ENCODE measurements around the gene DNER. TPM values are rescaled to one million over a fixed set of nuclear protein-coding genes. Genes with fewer than 3 reads are reported as not detected.
A peak's percentile ranks its signal among the peaks of the same experiment; 100 is the strongest.

Gene DNER
- total and polyA plus RNA-seq, 2 of the 4 experiments (the other 2 are of a cell fraction): under 0.01 to 0.14 TPM

DNA sequence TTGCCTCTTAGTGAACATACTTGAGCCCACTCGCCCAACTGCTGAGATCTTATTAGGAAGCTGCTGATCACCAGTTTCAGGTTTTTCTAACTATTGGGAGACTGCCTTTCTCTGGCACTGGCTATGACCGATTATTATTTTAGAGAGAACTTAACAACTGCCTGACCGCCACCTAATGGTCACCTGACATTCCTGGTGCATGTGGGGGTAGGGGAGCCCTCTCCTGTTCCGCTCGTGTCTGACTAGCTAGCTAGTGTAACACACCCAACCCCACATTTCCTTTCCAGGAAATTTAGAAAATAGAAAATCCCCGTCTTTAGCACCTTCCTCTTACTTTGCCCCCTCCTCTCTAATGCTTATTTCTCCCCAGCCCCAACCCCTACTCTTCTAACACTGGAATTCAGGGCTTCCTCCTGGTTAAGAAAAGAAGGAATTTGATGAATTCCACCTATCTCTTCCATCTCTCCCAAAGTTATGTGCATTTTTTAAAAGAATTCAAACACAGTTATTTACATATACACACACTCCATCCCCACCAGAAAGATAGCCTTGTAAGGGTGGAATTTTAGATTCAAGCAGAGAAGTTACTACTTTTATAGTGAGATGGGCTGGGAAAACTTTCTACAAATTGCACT is 19.4 kb upstream of the DNER start:
- H3K9me3 ChIP-seq (ENCODE audit: control insufficient read depth, insufficient read depth, low read length): no peaks in the 10 kb centered on the region; the same call in 1 of the 2 replicates
- no peak overlapping the region for H3K27ac ChIP-seq (ENCODE audit: insufficient read depth, low read length)
- H3K36me3 ChIP-seq (ENCODE audit: control insufficient read depth, insufficient read depth, low read length): no peaks in the 10 kb centered on the region
- no peaks in the 10 kb centered on the region for H4K20me1 ChIP-seq (ENCODE audit: insufficient read depth, low read length)
- no peak overlapping the region for H3K9ac ChIP-seq (ENCODE audit: low read depth, low read length)
- H3K4me2 ChIP-seq (ENCODE audit: low read depth, low read length): no peak overlapping the region
- in situ Hi-C loops (cut with MboI; ENCODE audit: low sequenced_read_pairs): no loop called here
- no peaks in the 10 kb centered on the region for H3K9me1 ChIP-seq (ENCODE audit: insufficient read depth, low read length)
- H3K4me1 ChIP-seq (ENCODE audit: control insufficient read depth, insufficient read depth, low read length): no peaks in the 10 kb centered on the region
- no TSS peak for BruUV-seq (replicated peaks)
- H3K27me3 ChIP-seq (ENCODE audit: control insufficient read depth, insufficient read depth, low read length): no peaks in the 10 kb centered on the region
- DNase-seq: no peak
- ATAC-seq (ENCODE audit: low read depth): peak; percentile 62
- no peak overlapping the region for H3K14ac ChIP-seq (replicated peaks; ENCODE audit: low read depth, low read length)
- 63% methylated on average over 1 of the region's 6 CpGs; no CpG with 5 or more reads in 1 of the 2 experiments for WGBS, 2 experiments (ENCODE audit: extremely low coverage in 2 of 2, insufficient read length in 1 of 2)
- H2AFZ ChIP-seq (replicated peaks; ENCODE audit: low read length, poor library complexity): no peak overlapping the region
- no peak overlapping the region for H2AK9ac ChIP-seq (replicated peaks; ENCODE audit: low read depth, low read length, poor library complexity)
- H3K4ac ChIP-seq (ENCODE audit: low read depth, low read length): no peak overlapping the region
- POLR2A ChIA-PET (ENCODE audit: unreplicated experiment): no interaction called here
- CTCF ChIA-PET: no interaction called here
- dilution Hi-C loops (cut with HindIII; ENCODE audit: low sequenced_read_pairs, unreplicated experiment): no loop called here
- intact Hi-C loops (cut with micrococcal nuclease): no loop called here
- no peak overlapping the region for H4K91ac ChIP-seq (ENCODE audit: insufficient read depth, low read depth, low read length)
- TF ChIP-seq SMC3 (IDR thresholded peaks at IDR 0.05; ENCODE audit: low read depth, low read length): no peak
- TF ChIP-seq, protein P1, sequence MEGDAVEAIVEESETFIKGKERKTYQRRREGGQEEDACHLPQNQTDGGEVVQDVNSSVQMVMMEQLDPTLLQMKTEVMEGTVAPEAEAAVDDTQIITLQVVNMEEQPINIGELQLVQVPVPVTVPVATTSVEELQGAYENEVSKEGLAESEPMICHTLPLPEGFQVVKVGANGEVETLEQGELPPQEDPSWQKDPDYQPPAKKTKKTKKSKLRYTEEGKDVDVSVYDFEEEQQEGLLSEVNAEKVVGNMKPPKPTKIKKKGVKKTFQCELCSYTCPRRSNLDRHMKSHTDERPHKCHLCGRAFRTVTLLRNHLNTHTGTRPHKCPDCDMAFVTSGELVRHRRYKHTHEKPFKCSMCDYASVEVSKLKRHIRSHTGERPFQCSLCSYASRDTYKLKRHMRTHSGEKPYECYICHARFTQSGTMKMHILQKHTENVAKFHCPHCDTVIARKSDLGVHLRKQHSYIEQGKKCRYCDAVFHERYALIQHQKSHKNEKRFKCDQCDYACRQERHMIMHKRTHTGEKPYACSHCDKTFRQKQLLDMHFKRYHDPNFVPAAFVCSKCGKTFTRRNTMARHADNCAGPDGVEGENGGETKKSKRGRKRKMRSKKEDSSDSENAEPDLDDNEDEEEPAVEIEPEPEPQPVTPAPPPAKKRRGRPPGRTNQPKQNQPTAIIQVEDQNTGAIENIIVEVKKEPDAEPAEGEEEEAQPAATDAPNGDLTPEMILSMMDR (conservative IDR thresholded peaks at IDR 0.05; ENCODE audit: low read depth, low read length): no peak
- H4K8ac ChIP-seq (ENCODE audit: low read depth in 2 of 2, low read length in 2 of 2): no peak overlapping the region
- no peak overlapping the region for H2BK5ac ChIP-seq (ENCODE audit: low read depth, low read length, poor library complexity, severe bottlenecking)
- no peak overlapping the region for H2AK5ac ChIP-seq (ENCODE audit: low read depth, low read length)
- no peak overlapping the region for H4K5ac ChIP-seq (ENCODE audit: low read depth, low read length)
- no peak overlapping the region for H2BK120ac ChIP-seq (ENCODE audit: low read depth, low read length)
- no peak overlapping the region for H2BK15ac ChIP-seq (ENCODE audit: low read depth, low read length)
- no peak overlapping the region for H3K4me3 ChIP-seq (ENCODE audit: insufficient read depth, low read depth, low read length)
- no peak overlapping the region for H3K56ac ChIP-seq (ENCODE audit: extremely low read depth, insufficient read depth, low read length)
- no peaks in the 10 kb centered on the region for H3K79me1 ChIP-seq (ENCODE audit: low read depth in 1 of 2, low read length in 2 of 2)
- H3K18ac ChIP-seq (ENCODE audit: low read depth, low read length): no peak overlapping the region
- no peak overlapping the region for H2BK20ac ChIP-seq (ENCODE audit: low read depth, low read length)
- H3K23ac ChIP-seq (ENCODE audit: low read depth, low read length): no peak overlapping the region

Measured in IMR-90 (cell line).